ENCODE results near the gene CPA4.

- TF ChIP-seq CTCF (IDR thresholded peaks at IDR 0.05; ENCODE audit: insufficient read depth, low read length) = no peak
- no peak for TF ChIP-seq POLR2AphosphoS5 (IDR thresholded peaks at IDR 0.05; ENCODE audit: low read depth)
- TF ChIP-seq REST (IDR thresholded peaks at IDR 0.05; ENCODE audit: insufficient replicate concordance, low read depth) = no peak
These were observed 29.8 kb upstream of the CPA4 start for GRCh38 chr7:130263130-130263529.
